Sigmoid colon (tissue), 7 donors: ENCODE measurements around the gene PARP12. TPM values are rescaled to one million over a fixed set of nuclear protein-coding genes. Genes with fewer than 3 reads are reported as not detected.

Experiments used
- DNase-seq: peaks from one replicate; pipeline ENCODE4 v3.0.0-alpha.2; 2019
- H3K27ac ChIP-seq, 4 donors: fragments of 200-600 bp; sonication (generic); one replicate each; pipeline ENCODE4 v1.5.1; 2016 to 2019; ENCODE audit warnings: mild to moderate bottlenecking in 1 of 4
- H3K27me3 ChIP-seq, 3 donors: fragments of 200-600 bp; sonication (generic); one replicate each; pipeline ENCODE4 v1.5.1; 2019; ENCODE audit warnings: mild to moderate bottlenecking in 1 of 3
- H3K36me3 ChIP-seq, 4 donors: fragments of 200-600 bp; sonication (generic); one replicate each; pipeline ENCODE4 v1.5.1; 2016 to 2019
- H3K4me1 ChIP-seq, 4 donors: fragments of 200-600 bp; sonication (generic); one replicate each; pipeline ENCODE4 v1.5.1; 2017 to 2019
- H3K4me3 ChIP-seq, 4 donors: fragments of 200-600 bp; sonication (generic); one replicate each; pipeline ENCODE4 v1.5.1; 2017 to 2019; ENCODE audit warnings: mild to moderate bottlenecking in 2 of 4, moderate library complexity in 1 of 4
- H3K9me3 ChIP-seq, 4 donors: fragments of 200-600 bp in 3 of 4; sonication (generic) in 3 of 4; one replicate each; pipeline versions ENCODE4 v1.5.1 to v1.6.1; 2013 to 2019
- EP300 ChIP-seq, 4 donors: sonication (generic); formaldehyde crosslinking; IDR thresholded peaks; one replicate each; pipeline ENCODE4 v1.6.1; 2017; ENCODE audit warnings: antibody characterized with exemption in 4 of 4
- POLR2A ChIP-seq, 2 donors: fragments of 450-650 bp; IDR thresholded peaks; one replicate each; pipeline ENCODE4 v1.6.1; 2016; ENCODE audit warnings: antibody characterized with exemption in 2 of 2, mild to moderate bottlenecking in 2 of 2, moderate library complexity in 2 of 2
- POLR2AphosphoS5 ChIP-seq, 4 donors: sonication (generic); formaldehyde crosslinking; IDR thresholded peaks; one replicate each; pipeline ENCODE4 v1.6.1; 2017; ENCODE audit warnings: antibody characterized with exemption in 4 of 4
- WGBS, 2 donors: extraction: QIAGEN DNeasy Blood & Tissue Kit; methylation state at CpG; one replicate each; pipeline ENCODE4 v1.1.7; 2013; 5-methylcytosine and 5-hydroxymethylcytosine counted together
- intact Hi-C: fragments of 100-400 bp; cut with DNase I; formaldehyde crosslinking; loops from one replicate; pipeline ENCODE4 v1.15.1; 2023
- polyA plus RNA-seq, 3 donors: library from polyadenylated mRNA; stranded (reverse); fragments of 200-250 nt; gene quantifications; one replicate each; pipeline ENCODE4 v1.2.3, GENCODE V29; 2013
- total RNA-seq, 4 donors: library from RNA; depleted of rRNA; stranded (reverse); fragments of >200 nt; gene quantifications; one replicate each; pipeline ENCODE4 v1.1.0, GENCODE V29; 2016
- TF ChIP-seq, protein P1 (sequence below), 4 experiments: fragments of 450-650 bp in 3 of 4; fragments of 200-600 bp in 1 of 4; IDR thresholded peaks; one replicate each; pipeline ENCODE4 v1.5.1; 2016 to 2019; ENCODE audit warnings: antibody characterized with exemption in 4 of 4, mild to moderate bottlenecking in 3 of 4, moderate library complexity in 2 of 4
- donor health status: healthy with polysubstance abuse.
- donor health status: Bipolar disorder and iron deficiency.
- donor health status: healthy.

Gene PARP12
- total and polyA plus RNA-seq, 7 donors, result 20.6 to 49.5 (median 29.9) TPM

DNA sequence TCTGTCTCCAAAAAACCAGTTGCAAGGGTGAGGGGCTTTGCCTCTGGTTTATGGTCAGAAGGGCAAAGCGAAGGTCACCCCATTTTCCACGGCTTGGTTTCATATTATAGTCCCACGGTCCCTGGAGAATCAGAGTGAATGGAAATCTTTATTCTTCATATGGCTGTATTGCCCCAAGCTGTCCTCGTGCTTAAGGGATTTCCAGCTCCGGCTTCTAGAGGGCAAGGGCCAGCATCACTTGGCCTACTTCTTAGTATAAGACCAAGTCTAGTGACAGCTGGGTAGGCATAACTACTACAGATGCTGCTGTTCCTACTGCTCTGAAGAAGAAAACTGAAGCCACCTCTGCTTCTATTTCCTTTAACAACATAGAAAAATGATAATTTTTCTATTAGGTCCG lies 63.2 kb downstream of the PARP12 start:
- no peaks in the 10 kb centered on the region for H3K27me3 ChIP-seq
- TF ChIP-seq POLR2A (IDR thresholded peaks at IDR 0.05), result no peak
- H3K9me3 ChIP-seq, result no peaks in the 10 kb centered on the region
- no peak overlapping the region for H3K27ac ChIP-seq
- no peak for DNase-seq
- intact Hi-C loops, result no loop called here
- H3K36me3 ChIP-seq, result no peaks in the 10 kb centered on the region
- 93% methylated on average over 6 of the region's 6 CpGs for WGBS, 2 donors
- H3K4me1 ChIP-seq, result no peaks in the 10 kb centered on the region
- no peak overlapping the region for H3K4me3 ChIP-seq

DNA sequence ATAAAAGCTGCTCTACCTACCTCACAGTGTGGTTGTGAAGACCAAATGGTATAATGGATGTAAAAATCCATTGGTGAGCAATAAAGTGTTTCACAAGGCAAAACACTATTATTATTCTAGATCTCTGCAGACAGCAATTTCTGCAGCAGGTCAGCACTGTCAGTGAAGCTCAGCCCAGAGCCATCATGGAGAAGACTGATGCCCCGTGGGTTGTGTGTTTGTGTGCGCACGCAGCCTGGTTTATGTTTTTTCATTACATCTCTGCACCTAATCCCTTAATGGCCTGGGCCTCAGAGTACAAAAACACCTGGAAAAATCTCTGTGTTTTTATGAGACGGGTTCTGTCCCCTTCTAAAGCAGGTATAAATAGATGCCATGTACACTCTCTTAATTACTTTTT lies 64.2 kb downstream of the PARP12 start:
- whole genome bisulfite sequencing, 2 donors, result 93% methylated on average over 4 of the region's 4 CpGs
- TF ChIP-seq POLR2AphosphoS5 (IDR thresholded peaks at IDR 0.05) (no peak), POLR2A (IDR thresholded peaks at IDR 0.05) (no peak), EP300 (IDR thresholded peaks at IDR 0.05) (no peak)
- TF ChIP-seq, protein P1, sequence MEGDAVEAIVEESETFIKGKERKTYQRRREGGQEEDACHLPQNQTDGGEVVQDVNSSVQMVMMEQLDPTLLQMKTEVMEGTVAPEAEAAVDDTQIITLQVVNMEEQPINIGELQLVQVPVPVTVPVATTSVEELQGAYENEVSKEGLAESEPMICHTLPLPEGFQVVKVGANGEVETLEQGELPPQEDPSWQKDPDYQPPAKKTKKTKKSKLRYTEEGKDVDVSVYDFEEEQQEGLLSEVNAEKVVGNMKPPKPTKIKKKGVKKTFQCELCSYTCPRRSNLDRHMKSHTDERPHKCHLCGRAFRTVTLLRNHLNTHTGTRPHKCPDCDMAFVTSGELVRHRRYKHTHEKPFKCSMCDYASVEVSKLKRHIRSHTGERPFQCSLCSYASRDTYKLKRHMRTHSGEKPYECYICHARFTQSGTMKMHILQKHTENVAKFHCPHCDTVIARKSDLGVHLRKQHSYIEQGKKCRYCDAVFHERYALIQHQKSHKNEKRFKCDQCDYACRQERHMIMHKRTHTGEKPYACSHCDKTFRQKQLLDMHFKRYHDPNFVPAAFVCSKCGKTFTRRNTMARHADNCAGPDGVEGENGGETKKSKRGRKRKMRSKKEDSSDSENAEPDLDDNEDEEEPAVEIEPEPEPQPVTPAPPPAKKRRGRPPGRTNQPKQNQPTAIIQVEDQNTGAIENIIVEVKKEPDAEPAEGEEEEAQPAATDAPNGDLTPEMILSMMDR (IDR thresholded peaks at IDR 0.05), result no peak
- Histone ChIP-seq H3K27me3 (no peaks in the 10 kb centered on the region), H3K9me3 (no peaks in the 10 kb centered on the region), H3K27ac (no peak overlapping the region), H3K36me3 (no peaks in the 10 kb centered on the region), H3K4me3 (no peak overlapping the region), H3K4me1 (no peaks in the 10 kb centered on the region)
- intact Hi-C loops, result no loop called here
- no peak for DNase-seq

DNA sequence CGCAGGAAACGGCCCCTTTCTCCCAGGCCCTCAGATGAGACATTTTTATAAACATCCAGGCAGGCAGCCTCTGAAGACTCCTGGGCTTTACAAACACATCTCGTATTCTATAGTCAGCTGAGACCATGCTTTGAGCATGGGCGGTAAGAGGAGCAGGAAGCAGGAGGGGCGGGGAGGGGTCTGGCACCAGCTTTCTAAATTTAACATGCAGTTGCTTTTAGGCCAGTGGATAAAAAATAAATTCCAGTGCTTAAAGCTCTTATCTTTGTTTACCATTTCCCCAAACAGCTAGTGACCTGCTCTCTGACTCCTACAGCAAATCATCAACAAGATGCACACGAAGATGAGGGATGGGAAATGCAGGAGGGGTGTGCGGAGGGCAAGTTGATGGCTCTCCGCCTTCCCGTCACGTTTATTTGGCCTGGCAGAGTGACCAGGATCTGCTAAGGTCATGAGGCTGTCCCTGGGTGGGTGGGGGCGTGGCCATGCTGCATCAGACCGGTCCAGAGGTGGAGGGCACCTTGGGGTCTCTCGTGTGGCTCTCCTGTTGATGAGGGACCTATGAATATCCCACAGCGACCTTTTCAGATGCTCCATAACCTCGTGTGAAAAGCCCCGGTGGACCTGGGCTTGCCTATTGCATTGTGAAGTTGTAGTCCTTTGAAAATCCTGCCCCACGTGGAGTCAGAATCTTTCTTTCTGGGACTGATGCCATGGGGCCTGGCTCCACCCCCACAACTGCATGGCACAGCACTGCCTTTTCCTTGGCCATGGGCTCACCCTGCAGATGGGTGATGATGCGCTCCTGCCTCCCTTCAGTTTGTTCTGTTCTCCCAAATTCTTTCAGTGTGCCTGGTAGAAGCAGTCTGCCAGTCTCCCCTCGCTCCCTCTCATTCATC lies 67.5 kb downstream of the PARP12 start:
- 69 to 70% methylated on average over 19 of the region's 19 CpGs for WGBS, 2 donors
- Histone ChIP-seq H3K36me3 (no peaks in the 10 kb centered on the region), H3K27ac (no peak overlapping the region), H3K27me3 (no peaks in the 10 kb centered on the region), H3K9me3 (no peaks in the 10 kb centered on the region), H3K4me3 (no peak overlapping the region), H3K4me1 (no peaks in the 10 kb centered on the region)
- intact Hi-C loops, result no loop called here
- no peak for DNase-seq
- TF ChIP-seq EP300 (IDR thresholded peaks at IDR 0.05), result no peak
- no peak for TF ChIP-seq POLR2A (IDR thresholded peaks at IDR 0.05)
- TF ChIP-seq, protein P1 (IDR thresholded peaks at IDR 0.05), result no peak
- no peak for TF ChIP-seq POLR2AphosphoS5 (IDR thresholded peaks at IDR 0.05)

DNA sequence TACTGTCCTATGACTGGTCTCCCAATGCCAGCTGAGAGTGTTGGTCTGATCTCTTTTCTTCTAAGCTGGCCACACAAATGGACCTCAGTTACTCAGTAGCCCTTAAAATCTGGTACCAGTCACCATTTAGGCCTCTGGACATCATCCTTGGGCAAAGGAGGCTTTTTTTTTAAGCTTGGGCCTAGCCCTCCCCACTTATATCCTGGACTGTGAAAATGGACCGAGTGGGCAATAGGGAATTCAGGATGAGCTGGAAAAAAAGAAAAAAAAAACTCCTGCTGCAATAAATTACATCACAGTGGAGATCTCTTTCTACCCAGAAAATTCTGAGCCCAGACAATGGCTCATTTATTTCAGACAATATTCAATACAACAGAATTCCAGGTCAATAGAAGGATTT lies 68.4 kb downstream of the PARP12 start:
- H3K4me3 ChIP-seq, result no peak overlapping the region
- no peak for DNase-seq
- no peaks in the 10 kb centered on the region for H3K9me3 ChIP-seq
- no peaks in the 10 kb centered on the region for H3K36me3 ChIP-seq
- H3K4me1 ChIP-seq, result no peaks in the 10 kb centered on the region
- intact Hi-C loops, result no loop called here
- H3K27ac ChIP-seq, result no peak overlapping the region
- TF ChIP-seq POLR2AphosphoS5 (IDR thresholded peaks at IDR 0.05), result no peak
- TF ChIP-seq, protein P1 (IDR thresholded peaks at IDR 0.05), result no peak
- no peak for TF ChIP-seq POLR2A (IDR thresholded peaks at IDR 0.05)
- no peak for TF ChIP-seq EP300 (IDR thresholded peaks at IDR 0.05)
- 82 to 87% methylated on average over 1 of the region's 1 CpG for WGBS, 2 donors
- no peaks in the 10 kb centered on the region for H3K27me3 ChIP-seq

DNA sequence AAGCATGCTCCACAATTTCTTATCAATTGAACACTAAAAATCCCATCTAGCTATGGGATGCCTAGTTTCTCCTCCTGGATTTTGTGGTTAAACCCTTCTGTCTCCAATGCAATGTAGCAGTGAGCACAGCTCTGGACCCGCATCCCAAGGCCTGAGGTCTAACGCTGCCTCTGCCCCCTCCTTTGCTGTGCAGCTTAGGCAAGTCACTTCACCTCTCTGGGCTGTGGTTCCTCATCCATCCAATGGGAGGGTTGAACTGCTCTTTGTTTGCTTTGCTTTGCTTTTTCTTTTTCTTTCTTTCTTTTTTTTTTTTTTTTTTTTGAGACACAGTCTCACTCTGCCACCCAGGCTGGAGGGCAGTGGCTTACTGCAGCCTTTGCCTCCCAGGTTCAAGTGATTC lies 69.2 kb downstream of the PARP12 start:
- intact Hi-C loops, result no loop called here

More for the DNA sequence above, 69.2 kb downstream of the PARP12 start:
- no peaks in the 10 kb centered on the region for H3K27me3 ChIP-seq
- no peaks in the 10 kb centered on the region for H3K36me3 ChIP-seq
- H3K4me1 ChIP-seq, result no peaks in the 10 kb centered on the region
- 94 to 98% methylated on average over 2 of the region's 2 CpGs for WGBS, 2 donors
- TF ChIP-seq POLR2A (IDR thresholded peaks at IDR 0.05), result no peak
- TF ChIP-seq, protein P1 (IDR thresholded peaks at IDR 0.05), result no peak
- TF ChIP-seq POLR2AphosphoS5 (IDR thresholded peaks at IDR 0.05), result no peak
- no peak for TF ChIP-seq EP300 (IDR thresholded peaks at IDR 0.05)
- H3K9me3 ChIP-seq, result no peaks in the 10 kb centered on the region
- no peak overlapping the region for H3K27ac ChIP-seq
- DNase-seq, result no peak
- H3K4me3 ChIP-seq, result no peak overlapping the region
